Chondrocyte (in vitro differentiated cells): ENCODE results near the gene ATP11A. TPM values are rescaled to one million over a fixed set of nuclear protein-coding genes. Genes with fewer than 3 reads are reported as not detected.

ENCODE experiments used
- DNase-seq: peaks from one replicate; pipeline ENCODE4 v3.0.0; 2021; ENCODE audit warnings: mixed read lengths, low spot score
- H3K27ac Mint-ChIP-seq: one replicate; pipeline ENCODE4 v1.8.0; 2021; ENCODE audit warnings: mild to moderate bottlenecking, moderate library complexity, mixed read lengths; ENCODE audit not compliant: unreplicated experiment
- H3K27me3 Mint-ChIP-seq: 2 replicates; pipeline ENCODE4 v1.8.0; 2021; ENCODE audit warnings: low read depth, mixed read lengths
- H3K36me3 Mint-ChIP-seq: 2 replicates; pipeline ENCODE4 v1.8.0; 2021; ENCODE audit warnings: low read depth, mixed read lengths
- H3K4me1 Mint-ChIP-seq: 2 replicates; pipeline ENCODE4 v1.8.0; 2021; ENCODE audit warnings: low read depth, mild to moderate bottlenecking, mixed read lengths
- H3K4me3 Mint-ChIP-seq: one replicate; pipeline ENCODE4 v1.8.0; 2021; ENCODE audit warnings: mild to moderate bottlenecking, moderate library complexity, mixed read lengths; ENCODE audit not compliant: unreplicated experiment
- H3K9me3 Mint-ChIP-seq: 2 replicates; pipeline ENCODE4 v1.8.0; 2021; ENCODE audit warnings: low read depth, mixed read lengths
- CTCF ChIP-seq: fragments of 200-600 bp; sonication (generic); IDR thresholded peaks from 2 replicates; pipeline ENCODE4 v1.5.0; 2021; ENCODE audit warnings: antibody characterized with exemption, mild to moderate bottlenecking, moderate library complexity
- total RNA-seq: library from RNA; stranded (reverse); gene quantifications from 3 replicates; pipeline ENCODE4 v1.2.1, GENCODE V29; 2021

ATP11A gene
- total RNA-seq, 1 donor from 2014 or later, result 13.1 TPM

DNA sequence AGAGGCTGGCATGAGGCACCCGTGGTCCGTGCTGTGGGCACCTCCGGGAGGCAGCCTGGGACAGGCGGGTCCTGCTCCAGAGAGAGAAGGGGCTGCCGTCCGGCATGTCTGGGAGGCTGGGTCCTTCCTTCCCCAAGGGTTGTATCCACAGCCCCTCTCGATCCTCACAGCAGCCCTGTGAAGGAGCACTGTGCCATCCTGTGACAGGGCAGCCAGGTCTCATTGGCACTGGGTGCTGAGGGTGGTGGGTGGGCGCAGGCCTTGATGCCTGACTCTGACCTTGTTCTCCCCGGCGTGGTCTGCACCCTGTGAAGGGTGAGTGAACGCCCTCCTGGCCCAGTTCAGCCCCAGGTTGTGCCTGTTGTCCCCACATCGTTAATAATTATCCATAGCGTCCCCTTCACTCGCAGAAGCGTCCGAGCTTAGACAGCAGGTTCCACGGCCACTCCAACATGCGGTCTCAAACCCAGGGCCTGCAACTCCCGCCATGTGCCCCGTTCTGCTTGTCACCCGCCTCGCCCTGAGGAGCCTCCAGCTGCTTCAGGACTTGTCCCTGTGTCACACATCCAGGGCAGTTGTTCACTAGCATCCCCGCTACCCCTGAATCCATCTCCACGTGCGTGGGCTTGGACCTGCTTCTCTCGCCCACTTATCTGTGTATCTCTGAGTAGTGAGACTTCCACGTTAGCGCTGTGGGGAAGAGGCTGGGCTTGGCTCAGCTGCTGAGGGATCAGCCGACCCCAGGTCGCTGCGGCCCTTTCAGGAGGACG lies 10.6 kb downstream of the ATP11A start:
- no peak for TF ChIP-seq CTCF
- Mint-ChIP-seq H3K9me3 (no peaks in the 10 kb centered on the region), H3K36me3 (peaks cover 2% of the 10 kb centered on the region), H3K4me3 (no peak overlapping the region), H3K4me1 (no peaks in the 10 kb centered on the region), H3K27ac (no peak overlapping the region), H3K27me3 (no peaks in the 10 kb centered on the region)
- DNase-seq, result no peak

- Mint-ChIP-seq H3K4me1 (no peaks in the 10 kb centered on the region), H3K27ac (no peak overlapping the region), H3K9me3 (no peaks in the 10 kb centered on the region), H3K36me3 (peaks cover 2% of the 10 kb centered on the region), H3K27me3 (no peaks in the 10 kb centered on the region), H3K4me3 (no peak overlapping the region)
- no peak for TF ChIP-seq CTCF
- DNase-seq, result no peak
Observed at GRCh38 chr13:112702341-112702985, 12.6 kb downstream of the ATP11A start.

DNA sequence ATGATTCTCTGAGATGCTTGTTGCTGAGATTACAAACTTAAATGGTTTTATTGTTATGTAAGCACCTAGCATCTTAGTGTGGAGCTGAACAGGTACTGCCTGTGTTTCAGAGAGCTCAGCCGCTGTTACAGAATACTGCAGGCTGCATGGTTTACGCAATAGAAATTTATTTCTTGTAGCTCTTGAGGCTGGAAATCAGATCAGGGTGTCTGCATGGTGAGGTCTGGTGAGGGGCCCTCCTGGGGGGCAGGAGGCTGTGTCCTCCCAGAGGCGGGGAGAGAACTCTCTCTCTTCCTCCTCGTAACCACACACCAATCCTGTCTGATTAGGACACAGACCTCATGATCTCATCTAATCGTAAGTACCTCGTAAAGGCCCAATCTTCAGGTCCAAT lies 13.1 kb downstream of the ATP11A start:
- no peaks in the 10 kb centered on the region for H3K9me3 Mint-ChIP-seq
- no peaks in the 10 kb centered on the region for H3K36me3 Mint-ChIP-seq
- H3K27me3 Mint-ChIP-seq, result no peaks in the 10 kb centered on the region
- H3K4me3 Mint-ChIP-seq, result no peak overlapping the region
- H3K27ac Mint-ChIP-seq, result no peak overlapping the region
- no peak for TF ChIP-seq CTCF
- DNase-seq, result no peak
- no peaks in the 10 kb centered on the region for H3K4me1 Mint-ChIP-seq

- no peak for DNase-seq
- TF ChIP-seq CTCF, result no peak
- Mint-ChIP-seq H3K4me3 (no peak overlapping the region), H3K36me3 (no peaks in the 10 kb centered on the region), H3K4me1 (no peaks in the 10 kb centered on the region), H3K27me3 (no peaks in the 10 kb centered on the region), H3K27ac (no peak overlapping the region), H3K9me3 (no peaks in the 10 kb centered on the region)
Observed at GRCh38 chr13:112703449-112704284, 13.8 kb downstream of the ATP11A start.
